Smooth muscle cell of the pulmonary artery (primary cell): ENCODE measurements around the gene DTNA. TPM values are rescaled to one million over a fixed set of nuclear protein-coding genes. Genes with fewer than 3 reads are reported as not detected.

Experiments used
- total RNA-seq: library from RNA; depleted of rRNA; stranded (reverse); fragments of >200 nt; gene quantifications from 2 replicates; pipeline ENCODE4 v1.2.3, GENCODE V29; 2014

DTNA gene
- 7.8 and 43.9 TPM in 2 replicates for total RNA-seq

DNA sequence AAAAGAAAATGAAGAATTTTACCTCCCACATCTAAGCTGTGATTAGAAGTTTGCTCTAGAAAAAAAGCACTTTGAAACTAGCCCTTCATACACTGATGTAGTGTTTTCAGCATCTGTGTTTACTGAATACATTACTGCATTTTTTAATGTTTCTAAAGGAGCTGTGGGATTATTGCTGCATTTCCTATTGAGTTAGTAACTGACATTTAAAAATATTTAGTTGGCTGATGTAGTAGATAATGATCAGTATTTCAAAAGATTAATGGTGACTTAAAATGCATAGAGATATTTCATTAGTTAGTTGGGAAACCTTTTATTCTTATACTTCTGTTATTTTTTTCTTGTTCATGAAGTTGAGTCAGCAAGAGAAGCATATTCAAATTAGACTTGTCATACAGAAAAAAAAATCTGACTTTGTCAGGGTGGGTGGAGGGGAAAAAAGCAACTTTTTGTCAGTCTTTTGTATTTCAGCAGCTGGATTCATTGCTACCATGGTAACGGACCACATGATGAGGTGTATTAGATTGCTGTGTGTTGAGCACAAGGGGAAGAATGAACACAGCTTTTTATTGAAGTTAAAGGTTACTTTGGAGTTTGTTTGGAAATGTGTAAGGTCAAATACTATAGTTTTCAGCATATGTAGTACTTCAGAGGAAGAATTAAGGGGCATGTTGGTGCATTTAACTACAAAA is at the start of gene DTNA:
Gene DTNA, plus strand, starts transcription at position 549 of the 692 bp plus-strand sequence. CDS start 45,679 bp downstream, outside the sequence.

